ENCODE results near the gene OR5T2. TPM values are rescaled to one million over a fixed set of nuclear protein-coding genes. Genes with fewer than 3 reads are reported as not detected.

Gene OR5T2
- total RNA-seq, 1 donor from 2014 or later: not detected

Other genes starting within 250 kb of the OR5T2 start
- not detected in 2 replicates for gene OR5F1, start 239.6 kb downstream of the OR5T2 start, total RNA-seq (ENCODE audit: low replicate concordance)
- gene OR5AS1, start 206.6 kb downstream of the OR5T2 start, total RNA-seq (ENCODE audit: low replicate concordance): not detected in 2 replicates
- not detected in 2 replicates for gene OR8I2, start 140.9 kb downstream of the OR5T2 start, total RNA-seq (ENCODE audit: low replicate concordance)
- not detected in 2 replicates for gene OR8H2, start 130.6 kb downstream of the OR5T2 start, total RNA-seq (ENCODE audit: low replicate concordance)
- not detected in 2 replicates for gene OR8H3, start 111.9 kb downstream of the OR5T2 start, total RNA-seq (ENCODE audit: low replicate concordance)
- not detected in 2 replicates for gene OR8J3, start 94.1 kb downstream of the OR5T2 start, total RNA-seq (ENCODE audit: low replicate concordance)
- gene OR8K5, start 73.9 kb downstream of the OR5T2 start, total RNA-seq (ENCODE audit: low replicate concordance): not detected in 2 replicates
- gene OR5J2, start 57.6 kb downstream of the OR5T2 start, total RNA-seq (ENCODE audit: low replicate concordance): not detected in 2 replicates
- gene OR5T3, start 18.0 kb upstream of the OR5T2 start, total RNA-seq (ENCODE audit: low replicate concordance): not detected in 2 replicates
- not detected in 2 replicates for gene OR5T1, start 39.9 kb upstream of the OR5T2 start, total RNA-seq (ENCODE audit: low replicate concordance)
- gene OR8H1, start 58.0 kb upstream of the OR5T2 start, total RNA-seq (ENCODE audit: low replicate concordance): not detected in 2 replicates
- not detected in 2 replicates for gene OR8K3, start 80.9 kb upstream of the OR5T2 start, total RNA-seq (ENCODE audit: low replicate concordance)
- gene OR8K1, start 111.8 kb upstream of the OR5T2 start, total RNA-seq (ENCODE audit: low replicate concordance): not detected in 2 replicates
- not detected in 2 replicates for gene OR8J1, start 120.0 kb upstream of the OR5T2 start, total RNA-seq (ENCODE audit: low replicate concordance)
- not detected in 2 replicates for gene OR8U1, start 141.4 kb upstream of the OR5T2 start, total RNA-seq (ENCODE audit: low replicate concordance)
- not detected in 2 replicates for gene OR5AL1, start 178.4 kb upstream of the OR5T2 start, total RNA-seq (ENCODE audit: low replicate concordance)
- gene OR5M3, start 239.1 kb upstream of the OR5T2 start, total RNA-seq (ENCODE audit: low replicate concordance): not detected in 2 replicates